OCI-LY7 (cell line): ENCODE measurements around the gene BFSP1. TPM values are rescaled to one million over a fixed set of nuclear protein-coding genes. Genes with fewer than 3 reads are reported as not detected.

Experiments used
- BruUV-seq: library from RNA; stranded (reverse); fragments of 400-500 nt; replicated peaks from 2 replicates; lab custom pipeline; 2021; lab: Mats Ljungman, UMichigan
- CTCF ChIA-PET: fragments of 300-600 bp; sonication (Branson Sonifier 250); formaldehyde crosslinking; loops from one replicate; lab custom pipeline; 2022; ENCODE audit warnings: antibody characterized with exemption; ENCODE audit not compliant: unreplicated experiment; lab: Charles Lee
- POLR2A ChIA-PET: fragments of 300-600 bp; sonication (Branson Sonifier 250); formaldehyde crosslinking; loops from one replicate; lab custom pipeline; 2022; ENCODE audit warnings: antibody characterized with exemption; lab: Charles Lee
- DNase-seq: peaks from one replicate; pipeline ENCODE4 v3.0.0-alpha.2; 2015; ENCODE audit warnings: low spot score
- H2AFZ ChIP-seq: fragments of 200-600 bp; sonication (generic), shearing (Covaris generic); 2 replicates; pipeline ENCODE4 v1.6.1; 2014; ENCODE audit warnings: mild to moderate bottlenecking, antibody characterized with exemption, low read length, moderate library complexity
- H3K27ac ChIP-seq: fragments of 200-600 bp; sonication (generic); 2 replicates; pipeline ENCODE4 v1.5.1; 2014; ENCODE audit warnings: mixed run types, low read depth, mild to moderate bottlenecking, moderate library complexity, low read length, inconsistent platforms; ENCODE audit not compliant: poor library complexity, severe bottlenecking
- H3K36me3 ChIP-seq: fragments of 200-600 bp; sonication (generic); 2 replicates; pipeline ENCODE4 v1.6.1; 2014; ENCODE audit warnings: mild to moderate bottlenecking, antibody characterized with exemption, low read length, moderate library complexity, mixed read lengths; ENCODE audit not compliant: insufficient read depth
- H3K4me1 ChIP-seq: fragments of 200-600 bp; sonication (generic); 2 replicates; pipeline ENCODE4 v1.5.1; 2014; ENCODE audit warnings: mild to moderate bottlenecking, low read length; ENCODE audit not compliant: insufficient read depth, poor library complexity, severe bottlenecking
- H3K4me2 ChIP-seq: fragments of 200-600 bp; sonication (generic); 2 replicates; pipeline ENCODE4 v1.6.1; 2014; ENCODE audit warnings: mild to moderate bottlenecking, low read length
- H3K4me3 ChIP-seq: fragments of 200-600 bp; sonication (generic); 2 replicates; pipeline ENCODE4 v1.5.1; 2014; ENCODE audit warnings: mild to moderate bottlenecking, low read depth, low read length; ENCODE audit not compliant: poor library complexity, severe bottlenecking
- H3K79me2 ChIP-seq: fragments of 200-600 bp; sonication (generic); 2 replicates; pipeline ENCODE4 v1.6.1; 2016; ENCODE audit warnings: low read depth, mild to moderate bottlenecking, low read length, moderate library complexity, mixed read lengths; ENCODE audit not compliant: insufficient read depth
- H3K9me2 ChIP-seq: fragments of 200-600 bp; sonication (generic); 2 replicates; pipeline ENCODE4 v1.6.1; 2016; ENCODE audit warnings: mild to moderate bottlenecking, low read length, mixed read lengths; ENCODE audit not compliant: insufficient read depth
- H3K9me3 ChIP-seq: fragments of 200-600 bp; sonication (generic); 2 replicates; pipeline ENCODE4 v1.6.1; 2014; ENCODE audit warnings: mild to moderate bottlenecking, mixed run types, low read length, mixed read lengths
- H4K20me1 ChIP-seq: fragments of 200-600 bp; sonication (generic); 2 replicates; pipeline ENCODE4 v1.6.1; 2014; ENCODE audit warnings: mild to moderate bottlenecking, antibody characterized with exemption, low read length, moderate library complexity, mixed read lengths; ENCODE audit not compliant: insufficient read depth
- CTCF ChIP-seq: fragments of 200-600 bp; sonication (generic); conservative IDR thresholded peaks from 2 replicates; pipeline ENCODE4 v1.5.1; 2014; ENCODE audit warnings: mild to moderate bottlenecking, antibody characterized with exemption, low read length, moderate library complexity, mixed read lengths
- EZH2phosphoT487 ChIP-seq: fragments of 200-600 bp; sonication (generic); IDR thresholded peaks from 2 replicates; pipeline ENCODE4 v1.6.1; 2018; ENCODE audit warnings: low read depth, borderline replicate concordance, mild to moderate bottlenecking, mixed run types, antibody characterized with exemption, low read length, moderate library complexity, mixed read lengths
- intact Hi-C: fragments of 100-400 bp; cut with micrococcal nuclease; formaldehyde crosslinking; loops from one replicate; pipeline ENCODE4 v1.10.0; 2022; ENCODE audit not compliant: unreplicated experiment
- total RNA-seq, 2 experiments: library from RNA; depleted of rRNA in 1 of 2; stranded (reverse); fragments of >200 nt in 1 of 2; shearing (Covaris generic) in 1 of 2; gene quantifications; 2 replicates each; pipeline ENCODE4 v1.2.3, GENCODE V29; 2014 to 2022

Gene BFSP1
- total RNA-seq, 2 experiments from 2014 or later = not detected

GRCh38 chr20:17525132-17525531 is 6.0 kb downstream of the BFSP1 start:
- CTCF ChIA-PET = no interaction called here
- H4K20me1 ChIP-seq = no peaks in the 10 kb centered on the region
- H3K36me3 ChIP-seq = no peaks in the 10 kb centered on the region
- intact Hi-C loops = no loop called here
- TF ChIP-seq EZH2phosphoT487 (no peak), CTCF (no peak)
- POLR2A ChIA-PET = no interaction called here
- no peak overlapping the region for H3K4me3 ChIP-seq
- no peak for DNase-seq
- H3K9me2 ChIP-seq = no peaks in the 10 kb centered on the region
- no peaks in the 10 kb centered on the region for H3K4me1 ChIP-seq
- H3K4me2 ChIP-seq = no peak overlapping the region
- BruUV-seq = no TSS peak
- no peaks in the 10 kb centered on the region for H3K79me2 ChIP-seq
- no peak overlapping the region for H3K27ac ChIP-seq
- H2AFZ ChIP-seq = no peak overlapping the region
- no peaks in the 10 kb centered on the region for H3K9me3 ChIP-seq

GRCh38 chr20:17524560-17524959 is 6.6 kb downstream of the BFSP1 start:
- ChIA-PET CTCF (no interaction called here), POLR2A (no interaction called here)
- BruUV-seq = no TSS peak
- H3K79me2 ChIP-seq = no peaks in the 10 kb centered on the region
- no peaks in the 10 kb centered on the region for H4K20me1 ChIP-seq
- TF ChIP-seq CTCF (no peak), EZH2phosphoT487 (no peak)
- H3K4me2 ChIP-seq = no peak overlapping the region
- no peaks in the 10 kb centered on the region for H3K9me3 ChIP-seq
- no peak overlapping the region for H3K27ac ChIP-seq
- DNase-seq = no peak
- no peaks in the 10 kb centered on the region for H3K36me3 ChIP-seq
- no peaks in the 10 kb centered on the region for H3K4me1 ChIP-seq
- H2AFZ ChIP-seq = no peak overlapping the region
- H3K4me3 ChIP-seq = no peak overlapping the region
- H3K9me2 ChIP-seq = no peaks in the 10 kb centered on the region
- intact Hi-C loops = no loop called here

GRCh38 chr20:17523326-17523725 is 7.9 kb downstream of the BFSP1 start:
- H4K20me1 ChIP-seq = no peaks in the 10 kb centered on the region
- no peak overlapping the region for H3K4me3 ChIP-seq
- no peak for DNase-seq
- BruUV-seq = no TSS peak
- no peak overlapping the region for H3K4me2 ChIP-seq
- ChIA-PET CTCF (no interaction called here), POLR2A (interaction anchor here (0.6 to 0.7 kb wide), 2 partner anchors 9 to 422 kb away, joined by 3 read pairs; no protein-coding TSS in a partner anchor)
- H3K4me1 ChIP-seq = no peaks in the 10 kb centered on the region
- no peaks in the 10 kb centered on the region for H3K9me3 ChIP-seq
- no peaks in the 10 kb centered on the region for H3K9me2 ChIP-seq
- no peaks in the 10 kb centered on the region for H3K79me2 ChIP-seq
- H3K36me3 ChIP-seq = no peaks in the 10 kb centered on the region
- H3K27ac ChIP-seq = no peak overlapping the region
- H2AFZ ChIP-seq = no peak overlapping the region
- intact Hi-C loops = no loop called here
- TF ChIP-seq CTCF = no peak
- TF ChIP-seq EZH2phosphoT487 = no peak
